Erythroblast (primary cell): Measurements from ENCODE around the gene CDCP2.

Source experiments
- GATA1 ChIP-seq: IDR thresholded peaks from 2 replicates; pipeline ENCODE4 v1.6.1; 2011; ENCODE audit warnings: low read depth, mild to moderate bottlenecking, control low read depth, low read length, moderate library complexity
- POLR2A ChIP-seq: IDR thresholded peaks from 2 replicates; pipeline ENCODE4 v1.6.1; 2011; ENCODE audit warnings: mild to moderate bottlenecking, low read length

GRCh38 chr1:54171016-54171415 is 18.2 kb upstream of the CDCP2 start:
- no peak for TF ChIP-seq POLR2A
- TF ChIP-seq GATA1, result no peak
